ENCODE results near the gene C9.
"Not testable (repeated sequence)": the region's sequence is repeated elsewhere in the genome, so short reads cannot be mapped to it uniquely, and the experiment has no call there.

C9 gene

GRCh38 chr5:39328731-39329130, 35.6 kb downstream of the C9 start:
- DNase-seq (ENCODE audit: low spot score) = no peak

GRCh38 chr5:39323542-39323941, 40.8 kb downstream of the C9 start:
- no peak for DNase-seq (ENCODE audit: low spot score)

DNA sequence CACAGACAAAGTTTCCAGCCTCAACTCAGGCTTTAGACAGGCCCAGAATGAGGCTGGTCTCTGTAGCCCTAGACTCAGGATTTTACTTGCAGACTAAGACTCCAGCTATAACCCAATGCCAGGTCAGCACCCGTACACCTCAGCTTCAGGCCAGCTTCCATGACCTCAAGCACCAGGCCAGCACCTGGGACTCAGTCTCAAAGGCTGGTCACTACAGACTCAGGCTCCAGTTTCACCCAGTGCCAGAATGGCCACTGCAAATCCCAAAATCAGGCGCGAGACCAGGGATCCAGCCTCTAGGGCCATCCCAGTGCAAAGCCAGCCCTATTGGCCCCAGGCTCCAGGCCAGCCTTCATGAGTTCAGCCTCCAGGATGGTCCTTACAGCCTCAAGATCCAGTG, 44.9 kb downstream of the C9 start:
- no peak for DNase-seq (ENCODE audit: low spot score)

DNA sequence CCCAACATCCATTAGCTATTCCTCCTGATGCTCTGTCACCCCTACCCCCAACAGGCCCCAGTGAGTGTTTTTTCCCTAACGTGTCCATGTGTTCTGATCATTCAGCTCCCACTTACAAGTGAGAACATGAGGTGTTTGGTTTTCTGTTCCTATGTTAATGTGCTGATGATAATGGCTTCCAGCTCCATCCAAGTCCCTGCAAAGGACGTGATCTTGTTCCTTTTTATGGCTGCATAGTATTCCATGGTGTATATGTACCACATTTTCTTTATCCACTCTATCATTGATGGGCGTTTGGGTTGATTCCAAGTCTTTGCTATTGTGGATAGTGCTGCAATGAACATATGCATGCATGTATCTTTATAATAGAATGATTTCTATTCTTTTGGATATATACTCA, 47.8 kb downstream of the C9 start:
- DNase-seq (ENCODE audit: low spot score) = not testable (repeated sequence)

DNA sequence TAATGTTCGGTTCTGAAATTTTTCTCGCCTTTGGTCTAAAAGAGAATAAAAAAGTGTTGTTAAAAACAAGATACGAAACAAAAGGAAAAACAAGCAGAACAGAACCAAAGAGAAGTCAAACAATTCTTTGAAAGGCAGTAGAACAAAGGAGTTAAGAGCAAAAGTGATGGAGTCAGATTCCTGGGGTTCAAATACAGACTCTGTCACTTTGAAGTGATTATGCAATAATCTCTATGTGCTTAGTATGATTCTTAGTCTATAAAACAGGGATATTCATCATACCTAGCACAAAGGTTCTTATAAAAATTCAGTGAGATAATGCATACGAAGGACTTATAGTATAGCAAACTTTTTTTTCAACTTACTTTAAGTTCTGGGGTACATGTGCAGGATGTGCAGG, 48.3 kb downstream of the C9 start:
- DNase-seq (ENCODE audit: low spot score) = no peak

- no peak for DNase-seq (ENCODE audit: low spot score)
These were observed 49.7 kb downstream of the C9 start for GRCh38 chr5:39314591-39314990.

GRCh38 chr5:39309534-39309933, 54.8 kb downstream of the C9 start:
- DNase-seq (ENCODE audit: low spot score) = no peak

GRCh38 chr5:39302472-39302871, 61.8 kb downstream of the C9 start:
- DNase-seq (ENCODE audit: low spot score) = no peak

- no peak for DNase-seq (ENCODE audit: low spot score)
These were observed 62.9 kb downstream of the C9 start for GRCh38 chr5:39301406-39301805.

- DNase-seq (ENCODE audit: low spot score) = no peak
These were observed 64.3 kb downstream of the C9 start for GRCh38 chr5:39299962-39300361.

GRCh38 chr5:39294736-39295135, 69.6 kb downstream of the C9 start:
- DNase-seq (ENCODE audit: low spot score) = no peak

DNA sequence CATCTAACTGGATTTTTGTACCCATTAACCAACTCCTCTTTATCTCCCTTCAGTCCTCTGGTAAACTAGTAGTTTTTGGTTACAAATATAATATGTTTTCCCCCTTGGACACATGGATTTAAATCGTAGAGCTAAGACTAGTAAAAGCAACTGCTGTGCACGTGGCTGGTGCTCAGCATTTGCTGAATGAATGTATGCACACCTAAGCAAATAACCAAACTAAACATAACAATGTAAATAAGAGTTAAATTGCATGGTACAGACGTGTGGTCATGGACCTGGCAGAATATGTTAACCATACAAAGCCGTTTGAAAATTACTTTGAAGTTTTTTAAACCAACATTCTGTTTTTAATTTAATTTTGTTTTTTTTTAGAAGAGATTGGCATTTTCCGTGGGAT, 79.7 kb downstream of the C9 start:
- DNase-seq (ENCODE audit: low spot score) = no peak

GRCh38 chr5:39283231-39283818, 81.0 kb downstream of the C9 start:
- peak; percentile 86 for DNase-seq (ENCODE audit: low spot score)

GRCh38 chr5:39282561-39282960, 81.7 kb downstream of the C9 start:
- DNase-seq (ENCODE audit: low spot score) = no peak

DNA sequence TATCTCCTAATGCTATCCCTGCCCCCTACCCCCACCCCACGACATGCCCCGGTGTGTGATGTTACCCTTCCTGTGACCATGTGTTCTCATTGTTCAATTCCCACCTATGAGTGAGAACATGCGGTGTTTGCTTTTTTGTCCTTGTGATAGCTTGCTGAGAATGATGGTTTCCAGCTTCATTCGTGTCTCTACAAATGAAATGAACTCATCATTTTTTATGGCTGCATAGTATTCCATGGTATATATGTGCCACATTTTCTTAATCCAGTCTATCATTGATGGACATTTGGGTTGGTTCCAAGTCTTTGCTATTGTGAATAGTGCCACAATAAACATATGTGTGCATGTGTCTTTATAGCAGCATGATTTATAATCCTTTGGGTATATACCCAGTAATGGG, 88.4 kb downstream of the C9 start:
- DNase-seq (ENCODE audit: low spot score) = not testable (repeated sequence)

GRCh38 chr5:39274398-39275085, 89.8 kb downstream of the C9 start:
- peak; percentile 25 for DNase-seq (ENCODE audit: low spot score)

GRCh38 chr5:39273314-39273954, 90.9 kb downstream of the C9 start:
- no peak for DNase-seq (ENCODE audit: low spot score)

- not testable (repeated sequence) for DNase-seq (ENCODE audit: low spot score)
These were observed 91.4 kb downstream of the C9 start for GRCh38 chr5:39272869-39273231.

DNA sequence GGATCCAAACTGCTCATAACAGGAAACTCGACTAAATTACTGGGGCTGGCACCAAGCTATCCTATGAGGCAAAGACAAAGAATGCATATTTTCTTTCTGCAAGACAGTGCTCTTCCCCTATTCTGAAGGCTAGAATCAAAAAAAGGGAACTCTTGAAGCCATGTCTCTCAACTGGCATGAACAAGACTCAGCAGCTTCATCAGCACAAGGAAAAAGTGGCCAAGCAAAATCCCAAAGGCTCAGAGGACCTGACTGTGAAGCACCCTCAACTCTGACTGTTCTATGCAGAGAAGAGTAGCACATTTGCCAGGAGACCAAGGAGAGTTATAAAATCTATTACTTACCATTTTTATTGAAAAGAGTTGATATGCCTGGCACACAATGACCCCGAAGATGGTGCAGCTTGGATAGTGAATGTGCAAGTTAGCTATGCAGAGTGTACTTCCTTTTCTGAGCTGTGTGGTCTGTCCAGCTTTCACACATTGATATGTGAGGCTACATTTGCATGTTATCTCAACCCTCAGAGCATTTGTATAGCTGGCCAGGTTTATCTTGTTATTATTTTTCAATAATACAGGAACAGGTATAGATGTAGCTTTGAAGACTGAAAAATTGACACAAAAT, 94.0 kb downstream of the C9 start:
- DNase-seq (ENCODE audit: low spot score) = peak; percentile 27

DNA sequence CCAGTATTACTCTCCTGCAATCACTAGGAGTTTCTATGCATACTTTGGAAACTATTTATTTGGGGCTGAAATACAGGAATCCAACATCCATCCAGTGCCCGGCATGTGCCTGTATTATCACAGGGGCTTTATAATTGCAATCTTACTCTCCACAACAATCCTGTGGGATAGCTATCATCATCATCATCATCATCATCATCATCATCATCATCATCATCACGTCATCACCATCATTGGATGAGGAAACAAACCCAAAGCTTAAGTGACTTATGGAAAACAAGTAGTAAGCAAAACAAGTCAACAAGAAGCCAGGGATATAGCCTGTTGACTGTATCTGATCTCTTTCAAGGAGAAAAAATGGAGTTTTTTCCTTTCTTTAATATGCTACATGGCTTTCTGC, 97.1 kb downstream of the C9 start:
- no peak for DNase-seq (ENCODE audit: low spot score)

GRCh38 chr5:39266442-39266841, 97.9 kb downstream of the C9 start:
- DNase-seq (ENCODE audit: low spot score) = no peak

DNA sequence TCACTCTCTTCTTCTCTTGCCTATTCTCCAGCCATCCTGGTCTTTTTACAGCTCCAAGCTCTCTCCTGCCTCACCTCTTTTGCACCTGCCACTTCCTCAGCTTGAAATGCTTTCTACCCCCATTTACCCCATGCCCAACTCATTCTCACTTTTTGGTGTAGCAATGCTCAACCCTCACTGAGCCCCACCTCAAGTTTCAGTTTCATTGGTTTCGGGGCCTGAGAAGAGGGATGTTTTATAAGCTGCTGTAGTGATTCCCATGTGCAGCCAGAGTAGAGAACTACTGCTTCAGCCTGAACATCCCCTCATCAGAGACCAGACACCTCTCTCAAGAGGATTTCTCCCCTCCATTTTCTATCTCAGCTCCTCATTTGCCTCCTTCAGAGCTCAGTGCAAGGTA, 99.8 kb downstream of the C9 start:
- no peak for DNase-seq (ENCODE audit: low spot score)

DNA sequence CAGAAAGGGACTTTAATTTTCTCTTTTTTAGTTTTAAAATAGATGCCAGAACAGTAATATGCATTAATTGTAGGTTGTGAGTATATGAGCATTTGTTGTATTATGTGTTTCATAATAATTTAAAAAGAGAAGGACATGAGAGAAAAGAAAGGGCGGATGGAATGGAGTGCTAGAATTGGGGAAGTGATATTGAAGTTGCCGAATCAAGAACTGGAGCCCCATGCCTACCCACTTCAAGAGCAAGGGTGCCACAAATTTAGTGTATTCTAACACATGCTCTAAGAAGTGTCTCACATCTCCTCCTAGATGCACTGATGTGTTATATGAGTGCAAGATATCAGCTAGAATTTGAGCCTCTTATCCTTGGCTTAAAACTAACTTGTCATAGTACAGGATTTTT, 101.3 kb downstream of the C9 start:
- DNase-seq (ENCODE audit: low spot score) = no peak
